ENCODE measurements around the gene SRXN1.

DNA sequence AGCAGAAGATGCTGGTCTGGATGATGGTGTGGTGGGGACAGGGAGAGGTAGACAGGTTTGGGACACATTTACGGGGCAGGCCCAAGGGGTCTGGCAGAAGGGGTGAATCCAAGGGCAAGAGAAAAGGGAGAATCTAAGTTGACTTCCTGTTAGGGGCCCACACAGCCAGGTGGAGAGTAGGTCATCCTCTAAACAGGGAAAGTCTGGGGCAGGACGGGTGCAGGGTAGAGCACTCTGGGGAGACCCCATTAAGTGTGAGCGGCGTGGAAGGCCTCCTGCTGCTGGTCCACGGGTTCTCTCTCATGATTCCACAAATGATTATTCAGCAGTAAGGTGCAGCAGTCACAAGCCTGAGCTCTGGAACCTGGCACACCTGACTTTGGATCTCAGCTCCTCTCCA lies 2.7 kb downstream of the SRXN1 start:
- no peak for TF ChIP-seq POLR2AphosphoS5 (IDR thresholded peaks at IDR 0.05; ENCODE audit: low read depth, low read length)
- TF ChIP-seq, protein P1, sequence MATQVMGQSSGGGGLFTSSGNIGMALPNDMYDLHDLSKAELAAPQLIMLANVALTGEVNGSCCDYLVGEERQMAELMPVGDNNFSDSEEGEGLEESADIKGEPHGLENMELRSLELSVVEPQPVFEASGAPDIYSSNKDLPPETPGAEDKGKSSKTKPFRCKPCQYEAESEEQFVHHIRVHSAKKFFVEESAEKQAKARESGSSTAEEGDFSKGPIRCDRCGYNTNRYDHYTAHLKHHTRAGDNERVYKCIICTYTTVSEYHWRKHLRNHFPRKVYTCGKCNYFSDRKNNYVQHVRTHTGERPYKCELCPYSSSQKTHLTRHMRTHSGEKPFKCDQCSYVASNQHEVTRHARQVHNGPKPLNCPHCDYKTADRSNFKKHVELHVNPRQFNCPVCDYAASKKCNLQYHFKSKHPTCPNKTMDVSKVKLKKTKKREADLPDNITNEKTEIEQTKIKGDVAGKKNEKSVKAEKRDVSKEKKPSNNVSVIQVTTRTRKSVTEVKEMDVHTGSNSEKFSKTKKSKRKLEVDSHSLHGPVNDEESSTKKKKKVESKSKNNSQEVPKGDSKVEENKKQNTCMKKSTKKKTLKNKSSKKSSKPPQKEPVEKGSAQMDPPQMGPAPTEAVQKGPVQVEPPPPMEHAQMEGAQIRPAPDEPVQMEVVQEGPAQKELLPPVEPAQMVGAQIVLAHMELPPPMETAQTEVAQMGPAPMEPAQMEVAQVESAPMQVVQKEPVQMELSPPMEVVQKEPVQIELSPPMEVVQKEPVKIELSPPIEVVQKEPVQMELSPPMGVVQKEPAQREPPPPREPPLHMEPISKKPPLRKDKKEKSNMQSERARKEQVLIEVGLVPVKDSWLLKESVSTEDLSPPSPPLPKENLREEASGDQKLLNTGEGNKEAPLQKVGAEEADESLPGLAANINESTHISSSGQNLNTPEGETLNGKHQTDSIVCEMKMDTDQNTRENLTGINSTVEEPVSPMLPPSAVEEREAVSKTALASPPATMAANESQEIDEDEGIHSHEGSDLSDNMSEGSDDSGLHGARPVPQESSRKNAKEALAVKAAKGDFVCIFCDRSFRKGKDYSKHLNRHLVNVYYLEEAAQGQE (IDR thresholded peaks at IDR 0.05; ENCODE audit: insufficient read depth in 1 of 2, low read depth in 2 of 2, low read length in 2 of 2) = no peak
- TF ChIP-seq TAF1 (IDR thresholded peaks at IDR 0.05; ENCODE audit: borderline replicate concordance, insufficient read depth, low read length) = no peak
- no peak for TF ChIP-seq SIN3A (IDR thresholded peaks at IDR 0.05; ENCODE audit: borderline replicate concordance, insufficient read depth, low read length)
- no peak for TF ChIP-seq FOXP2 (optimal IDR thresholded peaks at IDR 0.05; ENCODE audit: borderline replicate concordance, extremely low read depth, extremely low read length, insufficient read depth)
